HEK293 (cell line): ENCODE results near the gene NCEH1.

Source experiments
- CTCF ChIA-PET: fragments of 350-600 bp; formaldehyde crosslinking; extraction: SDS; loops from one replicate; lab custom pipeline; 2021; ENCODE audit warnings: antibody characterized with exemption; lab: Yijun Ruan, JAX
- POLR2A ChIA-PET: fragments of 300-600 bp; formaldehyde crosslinking; extraction: SDS; loops from one replicate; lab custom pipeline; 2020; ENCODE audit warnings: antibody characterized with exemption, inconsistent platforms; lab: Yijun Ruan, JAX
- H3K27ac ChIP-seq: fragments of 200-500 bp; sonication (Bioruptor generic); 2 replicates; pipeline ENCODE4 v1.5.1; 2014; ENCODE audit warnings: low read depth, low read length, control low read depth, inconsistent platforms; ENCODE audit errors: extremely low read depth
- H3K36me3 ChIP-seq, 2 experiments: fragments of 200-500 bp in 1 of 2; sonication (Bioruptor generic) in 1 of 2; 1 replicate in 1 of 2; 2 replicates in 1 of 2; pipeline ENCODE4 v1.5.1; 2014 to 2017; ENCODE audit warnings: inconsistent platforms in 2 of 2, low read length in 2 of 2; ENCODE audit not compliant: control insufficient read depth in 2 of 2, insufficient read depth in 1 of 2
- H3K4me1 ChIP-seq: fragments of 200-500 bp; sonication (Bioruptor generic); 2 replicates; pipeline ENCODE4 v1.5.1; 2014; ENCODE audit warnings: mild to moderate bottlenecking, low read length, inconsistent platforms; ENCODE audit not compliant: control insufficient read depth, insufficient read depth
- H3K4me3 ChIP-seq: 2 replicates; pipeline ENCODE4 v1.5.1; 2011; ENCODE audit warnings: low read depth, mild to moderate bottlenecking, control low read depth, low read length, moderate library complexity
- H3K9me3 ChIP-seq: fragments of 200-500 bp; sonication (Bioruptor generic); 2 replicates; pipeline ENCODE4 v1.5.1; 2014; ENCODE audit warnings: low read depth, low read length, inconsistent platforms; ENCODE audit not compliant: control insufficient read depth, insufficient read depth
- EGR2 ChIP-seq: fragments of 450-650 bp; formaldehyde crosslinking; IDR thresholded peaks from 2 replicates; pipeline ENCODE4 v1.5.1; 2016; ENCODE audit warnings: low read depth, missing biosample characterization, missing genetic modification characterization
- KLF1 ChIP-seq: fragments of 450-650 bp; formaldehyde crosslinking; IDR thresholded peaks from 2 replicates; pipeline ENCODE4 v1.5.1; 2016; ENCODE audit warnings: missing biosample characterization, missing genetic modification characterization
- PRDM10 ChIP-seq: fragments of 450-650 bp; formaldehyde crosslinking; IDR thresholded peaks from 2 replicates; pipeline ENCODE4 v1.5.1; 2016; ENCODE audit warnings: missing biosample characterization, missing genetic modification characterization
- RBAK ChIP-seq: fragments of 450-650 bp; formaldehyde crosslinking; IDR thresholded peaks from 2 replicates; pipeline ENCODE4 v1.5.1; 2016; ENCODE audit warnings: missing biosample characterization, missing genetic modification characterization
- SCRT1 ChIP-seq: fragments of 450-650 bp; formaldehyde crosslinking; IDR thresholded peaks from 2 replicates; pipeline ENCODE4 v1.5.1; 2016; ENCODE audit warnings: missing biosample characterization, missing genetic modification characterization, borderline replicate concordance
- SP3 ChIP-seq: fragments of 450-650 bp; formaldehyde crosslinking; IDR thresholded peaks from 2 replicates; pipeline ENCODE4 v1.5.1; 2016; ENCODE audit warnings: missing biosample characterization, missing genetic modification characterization
- TCF7L2 ChIP-seq: IDR thresholded peaks from 2 replicates; pipeline ENCODE4 v1.6.1; 2011; ENCODE audit warnings: low read depth, mild to moderate bottlenecking, inconsistent platforms, low read length, moderate library complexity, borderline replicate concordance
- YY2 ChIP-seq: fragments of 450-650 bp; formaldehyde crosslinking; IDR thresholded peaks from 2 replicates; pipeline ENCODE4 v1.5.1; 2016; ENCODE audit warnings: missing biosample characterization, missing genetic modification characterization
- ZBTB10 ChIP-seq: fragments of 450-650 bp; formaldehyde crosslinking; IDR thresholded peaks from 2 replicates; pipeline ENCODE4 v1.5.1; 2016; ENCODE audit warnings: missing biosample characterization, missing genetic modification characterization
- ZFP37 ChIP-seq: fragments of 450-650 bp; formaldehyde crosslinking; IDR thresholded peaks from 2 replicates; pipeline ENCODE4 v1.5.1; 2016; ENCODE audit warnings: missing biosample characterization, missing genetic modification characterization
- ZNF146 ChIP-seq: fragments of 450-650 bp; formaldehyde crosslinking; IDR thresholded peaks from 2 replicates; pipeline ENCODE4 v1.5.1; 2016; ENCODE audit warnings: missing biosample characterization, missing genetic modification characterization
- ZNF239 ChIP-seq: fragments of 450-650 bp; formaldehyde crosslinking; IDR thresholded peaks from 2 replicates; pipeline ENCODE4 v1.5.1; 2016; ENCODE audit warnings: missing biosample characterization, missing genetic modification characterization
- ZNF266 ChIP-seq: fragments of 450-650 bp; formaldehyde crosslinking; IDR thresholded peaks from 2 replicates; pipeline ENCODE4 v1.5.1; 2016; ENCODE audit warnings: missing biosample characterization, missing genetic modification characterization, low read depth
- ZNF311 ChIP-seq: fragments of 450-650 bp; formaldehyde crosslinking; IDR thresholded peaks from 2 replicates; pipeline ENCODE4 v1.5.1; 2017; ENCODE audit warnings: missing biosample characterization, missing genetic modification characterization, borderline replicate concordance
- ZNF335 ChIP-seq: fragments of 450-650 bp; formaldehyde crosslinking; conservative IDR thresholded peaks from 2 replicates; pipeline ENCODE4 v1.5.1; 2016; ENCODE audit warnings: missing biosample characterization, missing genetic modification characterization
- ZNF530 ChIP-seq: fragments of 450-650 bp; formaldehyde crosslinking; IDR thresholded peaks from 2 replicates; pipeline ENCODE4 v1.5.1; 2016; ENCODE audit warnings: low read depth, missing biosample characterization, missing genetic modification characterization
- ZNF654 ChIP-seq: fragments of 450-650 bp; formaldehyde crosslinking; IDR thresholded peaks from 2 replicates; pipeline ENCODE4 v1.5.1; 2016; ENCODE audit warnings: low read depth, missing biosample characterization, missing genetic modification characterization
- ZSCAN4 ChIP-seq: fragments of 450-650 bp; formaldehyde crosslinking; IDR thresholded peaks from 2 replicates; pipeline ENCODE4 v1.5.1; 2017; ENCODE audit warnings: missing biosample characterization, missing genetic modification characterization
- TF ChIP-seq, protein P1 (sequence below): fragments of 450-650 bp; formaldehyde crosslinking; IDR thresholded peaks from 2 replicates; pipeline ENCODE4 v1.5.1; 2016; ENCODE audit warnings: missing biosample characterization, missing genetic modification characterization
- TF ChIP-seq, protein P2 (sequence below): fragments of 450-650 bp; formaldehyde crosslinking; IDR thresholded peaks from 2 replicates; pipeline ENCODE4 v1.5.1; 2016; ENCODE audit warnings: missing biosample characterization, missing genetic modification characterization
- TF ChIP-seq, protein P3 (sequence below): fragments of 450-650 bp; formaldehyde crosslinking; IDR thresholded peaks from 2 replicates; pipeline ENCODE4 v1.5.1; 2017; ENCODE audit warnings: missing biosample characterization, mild to moderate bottlenecking, missing genetic modification characterization, moderate library complexity

NCEH1 gene

GRCh38 chr3:172750368-172751174 lies 39.7 kb upstream of the NCEH1 start, which contains the start of gene ECT2 (continued):
- TF ChIP-seq ZNF530 (tag by site-specific recombination) (no peak), EGR2 (tag by site-specific recombination) (peak; percentile 58), TCF7L2 (no peak), ZBTB10 (tag by site-specific recombination) (no peak), SCRT1 (tag by site-specific recombination) (no peak; the same call in 1 of the 2 replicates), RBAK (no peak), ZNF311 (tag by site-specific recombination) (no peak), ZNF654 (tag by site-specific recombination) (peak; percentile 46), SP3 (tag by site-specific recombination) (peak; percentile 31; the same call in 1 of the 2 replicates)
- TF ChIP-seq, protein P1, sequence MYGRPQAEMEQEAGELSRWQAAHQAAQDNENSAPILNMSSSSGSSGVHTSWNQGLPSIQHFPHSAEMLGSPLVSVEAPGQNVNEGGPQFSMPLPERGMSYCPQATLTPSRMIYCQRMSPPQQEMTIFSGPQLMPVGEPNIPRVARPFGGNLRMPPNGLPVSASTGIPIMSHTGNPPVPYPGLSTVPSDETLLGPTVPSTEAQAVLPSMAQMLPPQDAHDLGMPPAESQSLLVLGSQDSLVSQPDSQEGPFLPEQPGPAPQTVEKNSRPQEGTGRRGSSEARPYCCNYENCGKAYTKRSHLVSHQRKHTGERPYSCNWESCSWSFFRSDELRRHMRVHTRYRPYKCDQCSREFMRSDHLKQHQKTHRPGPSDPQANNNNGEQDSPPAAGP (tag by site-specific recombination): peak; percentile 16; the same call in 1 of the 2 replicates
- TF ChIP-seq, protein P2, sequence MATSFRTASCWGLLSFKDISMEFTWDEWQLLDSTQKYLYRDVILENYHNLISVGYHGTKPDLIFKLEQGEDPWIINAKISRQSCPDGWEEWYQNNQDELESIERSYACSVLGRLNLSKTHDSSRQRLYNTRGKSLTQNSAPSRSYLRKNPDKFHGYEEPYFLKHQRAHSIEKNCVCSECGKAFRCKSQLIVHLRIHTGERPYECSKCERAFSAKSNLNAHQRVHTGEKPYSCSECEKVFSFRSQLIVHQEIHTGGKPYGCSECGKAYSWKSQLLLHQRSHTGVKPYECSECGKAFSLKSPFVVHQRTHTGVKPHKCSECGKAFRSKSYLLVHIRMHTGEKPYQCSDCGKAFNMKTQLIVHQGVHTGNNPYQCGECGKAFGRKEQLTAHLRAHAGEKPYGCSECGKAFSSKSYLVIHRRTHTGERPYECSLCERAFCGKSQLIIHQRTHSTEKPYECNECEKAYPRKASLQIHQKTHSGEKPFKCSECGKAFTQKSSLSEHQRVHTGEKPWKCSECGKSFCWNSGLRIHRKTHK (tag by site-specific recombination): no peak
- TF ChIP-seq, protein P3, sequence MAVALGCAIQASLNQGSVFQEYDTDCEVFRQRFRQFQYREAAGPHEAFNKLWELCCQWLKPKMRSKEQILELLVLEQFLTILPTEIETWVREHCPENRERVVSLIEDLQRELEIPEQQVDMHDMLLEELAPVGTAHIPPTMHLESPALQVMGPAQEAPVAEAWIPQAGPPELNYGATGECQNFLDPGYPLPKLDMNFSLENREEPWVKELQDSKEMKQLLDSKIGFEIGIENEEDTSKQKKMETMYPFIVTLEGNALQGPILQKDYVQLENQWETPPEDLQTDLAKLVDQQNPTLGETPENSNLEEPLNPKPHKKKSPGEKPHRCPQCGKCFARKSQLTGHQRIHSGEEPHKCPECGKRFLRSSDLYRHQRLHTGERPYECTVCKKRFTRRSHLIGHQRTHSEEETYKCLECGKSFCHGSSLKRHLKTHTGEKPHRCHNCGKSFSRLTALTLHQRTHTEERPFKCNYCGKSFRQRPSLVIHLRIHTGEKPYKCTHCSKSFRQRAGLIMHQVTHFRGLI (tag by site-specific recombination): peak; percentile 65; the same call in 1 of the 2 replicates
- TF ChIP-seq, all 188 proteins: peak for 43

GRCh38 chr3:172750069-172750367 lies 39.2 kb upstream of the NCEH1 start:
- no peaks in the 10 kb centered on the region for H3K9me3 ChIP-seq
- H3K4me1 ChIP-seq: no peaks in the 10 kb centered on the region
- H3K4me3 ChIP-seq: peak overlapping the region; percentile 42
- H3K36me3 ChIP-seq: peaks cover 0 to 13% of the 10 kb centered on the region in 2 experiments; a peak in 1 of 3 replicates
- POLR2A ChIA-PET: interaction anchor here (0.6 to 1.3 kb wide), 7 partner anchors 11 to 77 kb away, joined by 3 to 7 read pairs (median 5); partner anchors contain the start of gene NCEH1
- no peak overlapping the region for H3K27ac ChIP-seq
- CTCF ChIA-PET: interaction anchor here (1.0 to 2.3 kb wide), 8 partner anchors 13 to 77 kb away, joined by 3 to 13 read pairs (median 4); no protein-coding TSS in a partner anchor
- TF ChIP-seq ZNF146 (no peak), ZNF266 (no peak), KLF1 (no peak), ZFP37 (no peak), ZNF239 (tag by site-specific recombination) (no peak), ZNF335 (peak; percentile 29; the same call in 1 of the 2 replicates), SCRT1 (tag by site-specific recombination) (no peak), YY2 (tag by site-specific recombination) (no peak), PRDM10 (tag by site-specific recombination) (no peak), ZSCAN4 (tag by site-specific recombination) (no peak)
- TF ChIP-seq, protein P2 (tag by site-specific recombination): no peak
